ENCODE measurements around the gene TSFM.

Gene TSFM

GRCh38 chr12:57826400-57826799 lies 43.8 kb downstream of the TSFM start:
- Histone ChIP-seq H3K27me3 (replicated peaks; ENCODE audit: control insufficient read depth, insufficient read depth, low read length) (no peaks in the 10 kb centered on the region), H3K36me3 (ENCODE audit: control insufficient read depth, insufficient read depth, low read length) (peaks cover 53% of the 10 kb centered on the region), H3K4me3 (replicated peaks; ENCODE audit: low read depth, low read length) (no peak overlapping the region)
- no peak for DNase-seq (ENCODE audit: extremely low read depth, insufficient read length)
- TF ChIP-seq CTCF (IDR thresholded peaks at IDR 0.05; ENCODE audit: insufficient read depth, low read length, poor library complexity, severe bottlenecking), result no peak

GRCh38 chr12:57826966-57827365 lies 44.4 kb downstream of the TSFM start:
- no peak for DNase-seq (ENCODE audit: extremely low read depth, insufficient read length)
- Histone ChIP-seq H3K36me3 (ENCODE audit: control insufficient read depth, insufficient read depth, low read length) (peaks cover 48% of the 10 kb centered on the region), H3K4me3 (replicated peaks; ENCODE audit: low read depth, low read length) (no peak overlapping the region), H3K27me3 (replicated peaks; ENCODE audit: control insufficient read depth, insufficient read depth, low read length) (no peaks in the 10 kb centered on the region)
- TF ChIP-seq CTCF (IDR thresholded peaks at IDR 0.05; ENCODE audit: insufficient read depth, low read length, poor library complexity, severe bottlenecking), result no peak

GRCh38 chr12:57829025-57829777 lies 46.6 kb downstream of the TSFM start:
- H3K4me3 ChIP-seq (replicated peaks; ENCODE audit: low read depth, low read length), result no peak overlapping the region
- DNase-seq (ENCODE audit: extremely low read depth, insufficient read length), result no peak

GRCh38 chr12:57830393-57830792 lies 47.8 kb downstream of the TSFM start:
- peaks cover 24% of the 10 kb centered on the region for H3K36me3 ChIP-seq (ENCODE audit: control insufficient read depth, insufficient read depth, low read length)
- no peak overlapping the region for H3K4me3 ChIP-seq (replicated peaks; ENCODE audit: low read depth, low read length)
- TF ChIP-seq CTCF (IDR thresholded peaks at IDR 0.05; ENCODE audit: insufficient read depth, low read length, poor library complexity, severe bottlenecking), result no peak
- DNase-seq (ENCODE audit: extremely low read depth, insufficient read length), result no peak
- H3K27me3 ChIP-seq (replicated peaks; ENCODE audit: control insufficient read depth, insufficient read depth, low read length), result no peaks in the 10 kb centered on the region

More at GRCh38 chr12:57829025-57829777, 46.6 kb downstream of the TSFM start:
- no peak for TF ChIP-seq CTCF (IDR thresholded peaks at IDR 0.05; ENCODE audit: insufficient read depth, low read length, poor library complexity, severe bottlenecking)
- peaks cover 30% of the 10 kb centered on the region for H3K36me3 ChIP-seq (ENCODE audit: control insufficient read depth, insufficient read depth, low read length)
- no peaks in the 10 kb centered on the region for H3K27me3 ChIP-seq (replicated peaks; ENCODE audit: control insufficient read depth, insufficient read depth, low read length)

DNA sequence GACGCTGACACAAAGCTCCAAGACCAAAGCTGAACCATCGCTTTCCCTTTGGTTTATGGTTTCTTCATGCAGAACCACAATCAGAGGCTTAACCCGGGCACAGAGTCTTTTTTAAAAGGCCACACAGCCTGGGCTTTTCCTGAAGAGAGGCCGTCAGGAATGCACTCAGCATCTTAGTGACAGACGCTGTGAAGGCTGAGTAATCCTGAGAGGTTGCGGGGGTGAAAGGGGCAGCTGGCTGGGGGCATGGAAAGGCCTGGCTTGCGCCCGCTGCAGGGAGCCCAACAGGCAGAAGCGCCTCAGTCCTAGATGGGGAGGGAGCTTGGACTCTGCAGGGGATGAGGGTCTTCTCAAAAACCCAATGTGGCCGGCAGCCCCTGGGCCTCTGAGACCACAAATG lies 50.4 kb downstream of the TSFM start:
- peak; percentile 41 for DNase-seq (ENCODE audit: extremely low read depth, insufficient read length)
- H3K27me3 ChIP-seq (replicated peaks; ENCODE audit: control insufficient read depth, insufficient read depth, low read length), result no peaks in the 10 kb centered on the region
- no peak for TF ChIP-seq CTCF (IDR thresholded peaks at IDR 0.05; ENCODE audit: insufficient read depth, low read length, poor library complexity, severe bottlenecking)
- no peak overlapping the region for H3K4me3 ChIP-seq (replicated peaks; ENCODE audit: low read depth, low read length)
- H3K36me3 ChIP-seq (ENCODE audit: control insufficient read depth, insufficient read depth, low read length), result peaks cover 3% of the 10 kb centered on the region
